Measurements from ENCODE around the gene MAT2B. TPM values are rescaled to one million over a fixed set of nuclear protein-coding genes. Genes with fewer than 3 reads are reported as not detected.

Gene MAT2B
- polyA plus RNA-seq, 2 of the 4 experiments (the other 2 are of a cell fraction), result 58.6 to 74.0 TPM

GRCh38 chr5:163525096-163525495 is 19.7 kb downstream of the MAT2B start:
- Histone ChIP-seq H3K9me3 (no peaks in the 10 kb centered on the region), H3K27ac (no peak overlapping the region), H3K4me3 (no peak overlapping the region), H3K4me2 (no peak overlapping the region), H3K4me1 (no peaks in the 10 kb centered on the region)
- 14% methylated on average over 1 of the region's 1 CpG for WGBS (ENCODE audit: missing lambda C conversion rate)
- POLR2A ChIA-PET, result no interaction called here
- CTCF ChIA-PET, result no interaction called here
- ATAC-seq, result no peak
- no peak for FAIRE-seq
- DNase-seq (ENCODE audit: low read depth in 1 of 2, low spot score in 1 of 2), result no peak
- TF ChIP-seq EHMT2 (IDR thresholded peaks at IDR 0.05; ENCODE audit: low read depth) (no peak), MAFK (IDR thresholded peaks at IDR 0.05; ENCODE audit: partially characterized antibody) (no peak), USF2 (IDR thresholded peaks at IDR 0.05) (no peak), CTCF (IDR thresholded peaks at IDR 0.05) (no peak), RFX5 (IDR thresholded peaks at IDR 0.05) (no peak), ESRRA (IDR thresholded peaks at IDR 0.05; ENCODE audit: borderline replicate concordance, low read length) (no peak), NFE2L2 (conservative IDR thresholded peaks at IDR 0.05; ENCODE audit: low read length) (no peak), RAD21 (conservative IDR thresholded peaks at IDR 0.05 in 1 of 2, IDR thresholded peaks at IDR 0.05 in 1 of 2) (no peak), POLR2A (IDR thresholded peaks at IDR 0.05; ENCODE audit: low read length) (no peak), FOXS1 (CRISPR knock-in tag; IDR thresholded peaks at IDR 0.05) (no peak), CEBPB (IDR thresholded peaks at IDR 0.05) (no peak), HDAC2 (IDR thresholded peaks at IDR 0.05) (no peak), MAZ (IDR thresholded peaks at IDR 0.05; ENCODE audit: borderline replicate concordance, low read depth, low read length) (no peak), RARB (CRISPR knock-in tag; IDR thresholded peaks at IDR 0.05) (no peak), JUNB (IDR thresholded peaks at IDR 0.05) (no peak), HMGXB4 (CRISPR knock-in tag; IDR thresholded peaks at IDR 0.05; ENCODE audit: borderline replicate concordance) (no peak), ELK1 (IDR thresholded peaks at IDR 0.05; ENCODE audit: low read depth, low read length) (no peak), POLR2AphosphoS2 (conservative IDR thresholded peaks at IDR 0.05; ENCODE audit: low read length) (no peak), MAX (IDR thresholded peaks at IDR 0.05) (no peak), ZSCAN20 (CRISPR knock-in tag; IDR thresholded peaks at IDR 0.05) (no peak)

GRCh38 chr5:163529698-163530097 is 24.3 kb downstream of the MAT2B start:
- ATAC-seq (no peak), DNase-seq (ENCODE audit: low read depth in 1 of 2, low spot score in 1 of 2) (no peak), FAIRE-seq (no peak)
- ChIA-PET CTCF (no interaction called here), POLR2A (no interaction called here)
- TF ChIP-seq TP53 (CRISPR knock-in tag; IDR thresholded peaks at IDR 0.05), result no peak
- no peak for TF ChIP-seq BCL3 (IDR thresholded peaks at IDR 0.05)
- TF ChIP-seq CHD2 (IDR thresholded peaks at IDR 0.05; ENCODE audit: low read length, partially characterized antibody), result no peak
- no peak for TF ChIP-seq HDAC2 (IDR thresholded peaks at IDR 0.05)
- no peak for TF ChIP-seq KDM1A (IDR thresholded peaks at IDR 0.05; ENCODE audit: low read depth)
- no peak for TF ChIP-seq POLR2A (IDR thresholded peaks at IDR 0.05; ENCODE audit: low read length)
- no peak for TF ChIP-seq RCOR1 (IDR thresholded peaks at IDR 0.05; ENCODE audit: low read depth, low read length)
- TF ChIP-seq RFX5 (IDR thresholded peaks at IDR 0.05), result no peak
- TF ChIP-seq POLR2AphosphoS2 (conservative IDR thresholded peaks at IDR 0.05; ENCODE audit: low read length), result no peak
- no peak for TF ChIP-seq KDM5A (IDR thresholded peaks at IDR 0.05)
- no peak for TF ChIP-seq ATOH8 (CRISPR knock-in tag; IDR thresholded peaks at IDR 0.05; ENCODE audit: low read depth)
- no peak for TF ChIP-seq GATA3 (IDR thresholded peaks at IDR 0.05; ENCODE audit: borderline replicate concordance)
- no peak for TF ChIP-seq EHMT2 (IDR thresholded peaks at IDR 0.05; ENCODE audit: low read depth)
- TF ChIP-seq JUN (IDR thresholded peaks at IDR 0.05), result no peak
- TF ChIP-seq FOXS1 (CRISPR knock-in tag; IDR thresholded peaks at IDR 0.05), result no peak
- no peak for TF ChIP-seq MAZ (IDR thresholded peaks at IDR 0.05; ENCODE audit: borderline replicate concordance, low read depth, low read length)
- Histone ChIP-seq H3K4me2 (no peak overlapping the region), H3K9me3 (no peaks in the 10 kb centered on the region), H3K4me3 (no peak overlapping the region), H3K27ac (no peak overlapping the region), H3K4me1 (no peaks in the 10 kb centered on the region)
- 55% methylated on average over 5 of the region's 5 CpGs for WGBS (ENCODE audit: missing lambda C conversion rate)
